Globus pallidus (tissue), 1 donor: Measurements from ENCODE around the gene ABLIM2.

Experiments
- DNase-seq: peaks from one replicate; pipeline ENCODE4 v3.0.0-alpha.2; 2015; ENCODE audit warnings: low spot score

ABLIM2 gene

GRCh38 chr4:8067945-8068896, 90.4 kb downstream of the ABLIM2 start:
- no peak for DNase-seq

GRCh38 chr4:8067274-8067936, 91.2 kb downstream of the ABLIM2 start:
- no peak for DNase-seq

GRCh38 chr4:8066336-8066931, 92.2 kb downstream of the ABLIM2 start:
- no peak for DNase-seq

GRCh38 chr4:8063974-8064563, 94.5 kb downstream of the ABLIM2 start:
- no peak for DNase-seq

GRCh38 chr4:8061573-8061972, 97.0 kb downstream of the ABLIM2 start:
- no peak for DNase-seq

GRCh38 chr4:8061145-8061544, 97.5 kb downstream of the ABLIM2 start:
- DNase-seq = no peak

- no peak for DNase-seq
Observed at GRCh38 chr4:8060632-8061031, 98.0 kb downstream of the ABLIM2 start.

GRCh38 chr4:8058031-8058479, 100.6 kb downstream of the ABLIM2 start:
- DNase-seq = peak; percentile 21

- no peak for DNase-seq
Observed at GRCh38 chr4:8055206-8055605, 103.4 kb downstream of the ABLIM2 start.

- DNase-seq = no peak
Observed at GRCh38 chr4:8053688-8054449, 104.7 kb downstream of the ABLIM2 start.

GRCh38 chr4:8052160-8052691, 106.4 kb downstream of the ABLIM2 start:
- DNase-seq = no peak

GRCh38 chr4:8051644-8052043, 107.0 kb downstream of the ABLIM2 start:
- DNase-seq = no peak

GRCh38 chr4:8050555-8051206, 107.9 kb downstream of the ABLIM2 start:
- DNase-seq = peak; percentile 61

GRCh38 chr4:8050180-8050554, 108.4 kb downstream of the ABLIM2 start:
- DNase-seq = no peak

- no peak for DNase-seq
Observed at GRCh38 chr4:8048856-8049676, 109.5 kb downstream of the ABLIM2 start.

- DNase-seq = no peak
Observed at GRCh38 chr4:8047837-8048678, 110.6 kb downstream of the ABLIM2 start.

- DNase-seq = no peak
Observed at GRCh38 chr4:8046925-8047541, 111.6 kb downstream of the ABLIM2 start.

- no peak for DNase-seq
Observed at GRCh38 chr4:8045909-8046308, 112.7 kb downstream of the ABLIM2 start.

- DNase-seq = no peak
Observed at GRCh38 chr4:8044699-8045098, 113.9 kb downstream of the ABLIM2 start.
